HG03442 (cell line): ENCODE results near the gene TPT1.

Source experiments
- ATAC-seq: cut with Tn5 transposase; IDR thresholded peaks from one replicate; pipeline ENCODE4 v1.9.1; 2021; ENCODE audit warnings: mild to moderate bottlenecking, moderate library complexity; ENCODE audit not compliant: unreplicated experiment

The TPT1 gene

GRCh38 chr13:45335397-45336024 is 5.5 kb downstream of the TPT1 start:
- ATAC-seq: no peak

GRCh38 chr13:45333977-45334922 is 6.7 kb downstream of the TPT1 start:
- no peak for ATAC-seq

- ATAC-seq: no peak
Observed at GRCh38 chr13:45333251-45333976, 7.6 kb downstream of the TPT1 start.

- no peak for ATAC-seq
Observed at GRCh38 chr13:45332831-45333219, 8.2 kb downstream of the TPT1 start.

- no peak for ATAC-seq
Observed at GRCh38 chr13:45332036-45332830, 8.8 kb downstream of the TPT1 start.

GRCh38 chr13:45331692-45332035 is 9.3 kb downstream of the TPT1 start:
- no peak for ATAC-seq

- ATAC-seq: no peak
Observed at GRCh38 chr13:45331123-45331619, 9.8 kb downstream of the TPT1 start.

- no peak for ATAC-seq
Observed at GRCh38 chr13:45328661-45329111, 12.3 kb downstream of the TPT1 start.

- no peak for ATAC-seq
Observed at GRCh38 chr13:45327253-45327955, 13.6 kb downstream of the TPT1 start.

GRCh38 chr13:45325806-45326205 is 15.2 kb downstream of the TPT1 start:
- no peak for ATAC-seq

- ATAC-seq: no peak
Observed at GRCh38 chr13:45320876-45321629, 19.9 kb downstream of the TPT1 start.

GRCh38 chr13:45316996-45317395 is 24.0 kb downstream of the TPT1 start:
- no peak for ATAC-seq

GRCh38 chr13:45316338-45316737 is 24.6 kb downstream of the TPT1 start:
- no peak for ATAC-seq

GRCh38 chr13:45315520-45316167 is 25.3 kb downstream of the TPT1 start:
- no peak for ATAC-seq

- no peak for ATAC-seq
Observed at GRCh38 chr13:45314822-45315221, 26.2 kb downstream of the TPT1 start.

- ATAC-seq: no peak
Observed at GRCh38 chr13:45310341-45311131, 30.4 kb downstream of the TPT1 start.

- no peak for ATAC-seq
Observed at GRCh38 chr13:45306966-45307365, 34.0 kb downstream of the TPT1 start.

- no peak for ATAC-seq
Observed at GRCh38 chr13:45305079-45305478, 35.9 kb downstream of the TPT1 start.
